K562 (cell line): ENCODE data around the gene LYPD4. TPM values are rescaled to one million over a fixed set of nuclear protein-coding genes. Genes with fewer than 3 reads are reported as not detected.

Experiments used
- DMBX1 ChIP-seq: fragments of 250-450 bp; sonication (Bioruptor Pico); IDR thresholded peaks from 2 replicates; pipeline ENCODE4 v1.8.0; 2022; ENCODE audit warnings: inconsistent platforms, mild to moderate bottlenecking, moderate library complexity, borderline replicate concordance
- DNMT1 ChIP-seq: fragments of 450-650 bp; IDR thresholded peaks from 2 replicates; pipeline ENCODE4 v1.6.1; 2016; ENCODE audit warnings: antibody characterized with exemption, mild to moderate bottlenecking
- FIP1L1 ChIP-seq: fragments of 200-400 bp; formaldehyde crosslinking; IDR thresholded peaks from 2 replicates; pipeline ENCODE4 v1.6.1; 2018; ENCODE audit warnings: mild to moderate bottlenecking, low read depth, low read length; ENCODE audit not compliant: poor library complexity, severe bottlenecking
- MECOM ChIP-seq: fragments of 250-450 bp; sonication (Bioruptor Pico); IDR thresholded peaks from 2 replicates; pipeline ENCODE4 v1.8.0; 2022; ENCODE audit warnings: inconsistent platforms
- NRF1 ChIP-seq, 2 experiments: fragments of 450-650 bp; IDR thresholded peaks in 1 of 2; conservative IDR thresholded peaks in 1 of 2; 2 replicates each; pipeline ENCODE4 v1.6.1; 2014; ENCODE audit warnings: mild to moderate bottlenecking in 2 of 2
- OTX1 ChIP-seq: fragments of 450-650 bp; formaldehyde crosslinking; IDR thresholded peaks from 2 replicates; pipeline ENCODE4 v1.4.0; 2022; ENCODE audit warnings: mild to moderate bottlenecking
- PRPF4 ChIP-seq: fragments of 200-400 bp; formaldehyde crosslinking; IDR thresholded peaks from one replicate; pipeline ENCODE4 v1.6.1; 2017; ENCODE audit warnings: low read length, low read depth, mild to moderate bottlenecking; ENCODE audit not compliant: insufficient read depth, poor library complexity, severe bottlenecking
- RFX7 ChIP-seq: fragments of 250-450 bp; sonication (Bioruptor Pico); IDR thresholded peaks from 2 replicates; pipeline ENCODE4 v1.5.1; 2021; ENCODE audit warnings: mild to moderate bottlenecking
- polyA plus RNA-seq, 8 experiments: library from polyadenylated mRNA; depleted of rRNA in 4 of 8; stranded (reverse) in 5 of 8; unstranded in 3 of 8; fragments of >200 nt; fragmentation: Nextera tagmentation in 2 of 8; fragmentation: Illumina TruSeq in 1 of 8; extraction: Ambion mirVana in 2 of 8; extraction: Trizol in 1 of 8; gene quantifications; 2 replicates each; pipeline versions ENCODE4 v1.2.1 to v1.2.3, GENCODE V29; 2011 to 2014; ENCODE audit warnings: inconsistent platforms in 1 of 8, missing spikeins in 1 of 8
- total RNA-seq, 7 experiments: library from RNA; depleted of rRNA in 6 of 7; stranded (reverse); fragments of >200 nt in 6 of 7; fragmentation: Illumina TruSeq in 2 of 7; extraction: Trizol in 2 of 7; gene quantifications; 2 replicates each; pipeline versions ENCODE4 v1.2.1 to v1.2.3, GENCODE V29; 2011 to 2021; ENCODE audit warnings: low replicate concordance in 1 of 7
- TF ChIP-seq, protein P1 (sequence below): fragments of 250-450 bp; sonication (Bioruptor Pico); IDR thresholded peaks from 2 replicates; pipeline ENCODE4 v1.6.1; 2021; ENCODE audit warnings: mild to moderate bottlenecking
- TF ChIP-seq, protein P2 (sequence below): IDR thresholded peaks from 3 replicates; pipeline ENCODE4 v1.6.1; 2011; ENCODE audit warnings: borderline replicate concordance, mild to moderate bottlenecking, moderate library complexity; ENCODE audit not compliant: insufficient read length; ENCODE audit errors: extremely low read depth
- TF ChIP-seq, protein P3 (sequence below): sonication (generic); formaldehyde crosslinking; IDR thresholded peaks from 2 replicates; pipeline ENCODE4 v1.8.1; 2022; ENCODE audit warnings: missing genetic modification reagents
- TF ChIP-seq, protein P4 (sequence below), 2 experiments: fragments of 450-650 bp in 1 of 2; sonication (generic) in 1 of 2; formaldehyde crosslinking in 1 of 2; IDR thresholded peaks; 2 replicates each; pipeline versions ENCODE4 v1.7.1 to v1.9.0; 2016 to 2022; ENCODE audit warnings: inconsistent platforms in 1 of 2, mild to moderate bottlenecking in 1 of 2, missing genetic modification reagents in 1 of 2

LYPD4 gene
- total and polyA plus RNA-seq, 9 of the 15 experiments (the other 6 are each of a cell fraction or from before 2014, with no cell fraction given): 0.11 TPM; not detected in 8

DNA sequence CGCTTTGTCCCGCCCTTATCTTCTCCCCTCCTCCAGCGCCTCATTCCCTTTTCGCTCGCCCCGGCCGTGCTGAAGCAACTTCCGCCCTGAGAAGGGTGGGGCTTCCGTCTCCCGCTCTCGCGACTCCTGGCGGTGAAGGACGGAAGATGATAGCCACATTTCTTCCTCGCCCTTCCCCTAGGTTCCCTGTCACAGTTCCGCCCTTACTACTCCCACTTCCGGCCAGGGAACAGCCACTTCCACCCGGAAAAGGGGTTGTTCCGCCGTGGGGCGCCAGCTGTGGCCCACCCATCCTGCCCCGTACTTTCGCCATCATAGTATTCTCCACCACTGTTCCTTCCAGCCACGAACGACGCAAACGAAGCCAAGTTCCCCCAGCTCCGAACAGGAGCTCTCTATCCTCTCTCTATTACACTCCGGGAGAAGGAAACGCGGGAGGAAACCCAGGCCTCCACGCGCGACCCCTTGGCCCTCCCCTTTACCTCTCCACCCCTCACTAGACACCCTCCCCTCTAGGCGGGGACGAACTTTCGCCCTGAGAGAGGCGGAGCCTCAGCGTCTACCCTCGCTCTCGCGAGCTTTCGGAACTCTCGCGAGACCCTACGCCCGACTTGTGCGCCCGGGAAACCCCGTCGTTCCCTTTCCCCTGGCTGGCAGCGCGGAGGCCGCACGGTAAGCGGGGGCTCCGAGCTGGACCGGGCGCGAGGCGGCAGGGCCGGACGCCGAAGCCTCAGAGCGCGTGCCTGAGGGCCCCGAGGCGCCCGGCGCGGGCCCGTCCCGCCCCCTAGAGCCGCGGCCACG, 15.3 kb upstream of the LYPD4 start, which contains the start of gene RPS19 (continued):
- TF ChIP-seq DNMT1: no peak; the same call in 1 of the 2 replicates
- TF ChIP-seq PRPF4: peak; percentile 37
- TF ChIP-seq, protein P1, sequence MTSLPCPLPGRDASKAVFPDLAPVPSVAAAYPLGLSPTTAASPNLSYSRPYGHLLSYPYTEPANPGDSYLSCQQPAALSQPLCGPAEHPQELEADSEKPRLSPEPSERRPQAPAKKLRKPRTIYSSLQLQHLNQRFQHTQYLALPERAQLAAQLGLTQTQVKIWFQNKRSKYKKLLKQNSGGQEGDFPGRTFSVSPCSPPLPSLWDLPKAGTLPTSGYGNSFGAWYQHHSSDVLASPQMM (CRISPR knock-in tag): no peak
- TF ChIP-seq, protein P2, sequence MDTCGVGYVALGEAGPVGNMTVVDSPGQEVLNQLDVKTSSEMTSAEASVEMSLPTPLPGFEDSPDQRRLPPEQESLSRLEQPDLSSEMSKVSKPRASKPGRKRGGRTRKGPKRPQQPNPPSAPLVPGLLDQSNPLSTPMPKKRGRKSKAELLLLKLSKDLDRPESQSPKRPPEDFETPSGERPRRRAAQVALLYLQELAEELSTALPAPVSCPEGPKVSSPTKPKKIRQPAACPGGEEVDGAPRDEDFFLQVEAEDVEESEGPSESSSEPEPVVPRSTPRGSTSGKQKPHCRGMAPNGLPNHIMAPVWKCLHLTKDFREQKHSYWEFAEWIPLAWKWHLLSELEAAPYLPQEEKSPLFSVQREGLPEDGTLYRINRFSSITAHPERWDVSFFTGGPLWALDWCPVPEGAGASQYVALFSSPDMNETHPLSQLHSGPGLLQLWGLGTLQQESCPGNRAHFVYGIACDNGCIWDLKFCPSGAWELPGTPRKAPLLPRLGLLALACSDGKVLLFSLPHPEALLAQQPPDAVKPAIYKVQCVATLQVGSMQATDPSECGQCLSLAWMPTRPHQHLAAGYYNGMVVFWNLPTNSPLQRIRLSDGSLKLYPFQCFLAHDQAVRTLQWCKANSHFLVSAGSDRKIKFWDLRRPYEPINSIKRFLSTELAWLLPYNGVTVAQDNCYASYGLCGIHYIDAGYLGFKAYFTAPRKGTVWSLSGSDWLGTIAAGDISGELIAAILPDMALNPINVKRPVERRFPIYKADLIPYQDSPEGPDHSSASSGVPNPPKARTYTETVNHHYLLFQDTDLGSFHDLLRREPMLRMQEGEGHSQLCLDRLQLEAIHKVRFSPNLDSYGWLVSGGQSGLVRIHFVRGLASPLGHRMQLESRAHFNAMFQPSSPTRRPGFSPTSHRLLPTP: no peak
- peak; percentile 74 for TF ChIP-seq FIP1L1
- no peak for TF ChIP-seq DMBX1 (CRISPR knock-in tag)
- no peak for TF ChIP-seq RFX7 (CRISPR knock-in tag)
- TF ChIP-seq, protein P3, sequence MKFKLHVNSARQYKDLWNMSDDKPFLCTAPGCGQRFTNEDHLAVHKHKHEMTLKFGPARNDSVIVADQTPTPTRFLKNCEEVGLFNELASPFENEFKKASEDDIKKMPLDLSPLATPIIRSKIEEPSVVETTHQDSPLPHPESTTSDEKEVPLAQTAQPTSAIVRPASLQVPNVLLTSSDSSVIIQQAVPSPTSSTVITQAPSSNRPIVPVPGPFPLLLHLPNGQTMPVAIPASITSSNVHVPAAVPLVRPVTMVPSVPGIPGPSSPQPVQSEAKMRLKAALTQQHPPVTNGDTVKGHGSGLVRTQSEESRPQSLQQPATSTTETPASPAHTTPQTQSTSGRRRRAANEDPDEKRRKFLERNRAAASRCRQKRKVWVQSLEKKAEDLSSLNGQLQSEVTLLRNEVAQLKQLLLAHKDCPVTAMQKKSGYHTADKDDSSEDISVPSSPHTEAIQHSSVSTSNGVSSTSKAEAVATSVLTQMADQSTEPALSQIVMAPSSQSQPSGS (CRISPR knock-in tag): no peak
- TF ChIP-seq OTX1 (CRISPR knock-in tag): peak; percentile 87; the same call in 1 of the 2 replicates
- peak; percentile 31 to 47 for TF ChIP-seq NRF1 (conservative IDR thresholded peaks at IDR 0.05 in 1 of 2, IDR thresholded peaks at IDR 0.05 in 1 of 2)
- TF ChIP-seq, protein P4, sequence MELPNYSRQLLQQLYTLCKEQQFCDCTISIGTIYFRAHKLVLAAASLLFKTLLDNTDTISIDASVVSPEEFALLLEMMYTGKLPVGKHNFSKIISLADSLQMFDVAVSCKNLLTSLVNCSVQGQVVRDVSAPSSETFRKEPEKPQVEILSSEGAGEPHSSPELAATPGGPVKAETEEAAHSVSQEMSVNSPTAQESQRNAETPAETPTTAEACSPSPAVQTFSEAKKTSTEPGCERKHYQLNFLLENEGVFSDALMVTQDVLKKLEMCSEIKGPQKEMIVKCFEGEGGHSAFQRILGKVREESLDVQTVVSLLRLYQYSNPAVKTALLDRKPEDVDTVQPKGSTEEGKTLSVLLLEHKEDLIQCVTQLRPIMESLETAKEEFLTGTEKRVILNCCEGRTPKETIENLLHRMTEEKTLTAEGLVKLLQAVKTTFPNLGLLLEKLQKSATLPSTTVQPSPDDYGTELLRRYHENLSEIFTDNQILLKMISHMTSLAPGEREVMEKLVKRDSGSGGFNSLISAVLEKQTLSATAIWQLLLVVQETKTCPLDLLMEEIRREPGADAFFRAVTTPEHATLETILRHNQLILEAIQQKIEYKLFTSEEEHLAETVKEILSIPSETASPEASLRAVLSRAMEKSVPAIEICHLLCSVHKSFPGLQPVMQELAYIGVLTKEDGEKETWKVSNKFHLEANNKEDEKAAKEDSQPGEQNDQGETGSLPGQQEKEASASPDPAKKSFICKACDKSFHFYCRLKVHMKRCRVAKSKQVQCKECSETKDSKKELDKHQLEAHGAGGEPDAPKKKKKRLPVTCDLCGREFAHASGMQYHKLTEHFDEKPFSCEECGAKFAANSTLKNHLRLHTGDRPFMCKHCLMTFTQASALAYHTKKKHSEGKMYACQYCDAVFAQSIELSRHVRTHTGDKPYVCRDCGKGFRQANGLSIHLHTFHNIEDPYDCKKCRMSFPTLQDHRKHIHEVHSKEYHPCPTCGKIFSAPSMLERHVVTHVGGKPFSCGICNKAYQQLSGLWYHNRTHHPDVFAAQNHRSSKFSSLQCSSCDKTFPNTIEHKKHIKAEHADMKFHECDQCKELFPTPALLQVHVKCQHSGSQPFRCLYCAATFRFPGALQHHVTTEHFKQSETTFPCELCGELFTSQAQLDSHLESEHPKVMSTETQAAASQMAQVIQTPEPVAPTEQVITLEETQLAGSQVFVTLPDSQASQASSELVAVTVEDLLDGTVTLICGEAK (IDR thresholded peaks at IDR 0.05): peak; percentile 98
- TF ChIP-seq, protein P4 (CRISPR knock-in tag; IDR thresholded peaks at IDR 0.05): no peak
- no peak for TF ChIP-seq MECOM
